HL-60 (cell line): ENCODE data around the gene MAD1L1.
"Not testable (repeated sequence)": the region's sequence is repeated elsewhere in the genome, so short reads cannot be mapped to it uniquely, and the experiment has no call there.

Source experiments
- CTCF ChIP-seq: IDR thresholded peaks from one replicate; pipeline ENCODE4 v1.5.1; 2011; ENCODE audit warnings: low read length, control low read depth, inconsistent platforms; ENCODE audit not compliant: insufficient read depth
- GABPA ChIP-seq: IDR thresholded peaks from 2 replicates; pipeline ENCODE4 v1.6.1; 2012; ENCODE audit warnings: low read depth
- REST ChIP-seq: IDR thresholded peaks from 2 replicates; pipeline ENCODE4 v1.6.1; 2012; ENCODE audit warnings: low read depth; ENCODE audit not compliant: insufficient replicate concordance

GRCh38 chr7:2058246-2058645 lies 174.5 kb downstream of the MAD1L1 start:
- not testable (repeated sequence) for TF ChIP-seq GABPA, CTCF, REST
